ENCODE results near the gene HPCAL1. TPM values are rescaled to one million over a fixed set of nuclear protein-coding genes. Genes with fewer than 3 reads are reported as not detected.
A peak's percentile ranks its signal among the peaks of the same experiment; 100 is the strongest.

The HPCAL1 gene
- total and polyA plus RNA-seq, 8 donors = 58.1 to 108 (median 72.1) TPM

- Histone ChIP-seq H3K9me3 (no peaks in the 10 kb centered on the region), H3K4me3 (no peak overlapping the region), H3K27me3 (no peaks in the 10 kb centered on the region), H3K27ac (no peak overlapping the region), H3K4me1 (peaks cover 11 to 51% of the 10 kb centered on the region in 2 donors), H3K36me3 (peaks cover 0 to 13% of the 10 kb centered on the region in 2 donors)
- intact Hi-C loops (cut with DNase I) = no loop called here
- peak in 1 of 4 donors; percentile 22 for DNase-seq
- no peak for ATAC-seq
- no peak for TF ChIP-seq CTCF (IDR thresholded peaks at IDR 0.05)
These were observed 49.7 kb downstream of the HPCAL1 start for GRCh38 chr2:10352361-10352760.

GRCh38 chr2:10352972-10353371, 50.3 kb downstream of the HPCAL1 start:
- Histone ChIP-seq H3K4me1 (peaks cover 10 to 46% of the 10 kb centered on the region in 2 donors), H3K27me3 (no peaks in the 10 kb centered on the region), H3K4me3 (no peak overlapping the region), H3K9me3 (no peaks in the 10 kb centered on the region), H3K36me3 (peaks cover 0 to 13% of the 10 kb centered on the region in 2 donors), H3K27ac (no peak overlapping the region)
- DNase-seq (peak in 1 of 4 donors; percentile 21), ATAC-seq (no peak)
- intact Hi-C loops (cut with DNase I) = no loop called here
- no peak for TF ChIP-seq CTCF (IDR thresholded peaks at IDR 0.05)

GRCh38 chr2:10353931-10354330, 51.2 kb downstream of the HPCAL1 start:
- intact Hi-C loops (cut with DNase I) = no loop called here
- TF ChIP-seq CTCF (IDR thresholded peaks at IDR 0.05) = no peak
- H3K9me3 ChIP-seq = no peaks in the 10 kb centered on the region
- H3K4me1 ChIP-seq = peaks cover 4 to 36% of the 10 kb centered on the region in 2 donors
- ATAC-seq (no peak), DNase-seq (peak in 1 of 4 donors; percentile 9)
- H3K36me3 ChIP-seq = peaks cover 0 to 21% of the 10 kb centered on the region in 2 donors
- H3K27me3 ChIP-seq = no peaks in the 10 kb centered on the region
- no peak overlapping the region for H3K27ac ChIP-seq
- H3K4me3 ChIP-seq = no peak overlapping the region

DNA sequence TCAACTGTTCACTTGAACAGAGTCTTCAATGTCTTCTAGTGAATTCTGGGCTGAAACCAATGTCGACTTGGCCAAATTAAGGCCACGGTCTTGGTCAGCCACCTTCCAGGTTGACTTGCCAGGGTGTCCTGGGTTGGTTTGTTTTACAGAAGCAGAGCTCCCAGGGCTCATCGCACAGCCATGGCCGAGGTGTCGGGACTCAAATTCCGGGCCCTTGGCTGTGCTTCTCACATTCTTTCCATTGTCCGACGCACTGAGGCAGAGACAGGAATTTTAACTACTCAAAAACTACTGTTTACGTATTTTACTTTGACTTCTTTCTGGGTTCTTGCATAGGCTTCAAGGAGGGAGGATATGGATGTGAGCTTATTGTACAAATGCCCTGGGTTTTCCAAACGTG, 51.7 kb downstream of the HPCAL1 start:
- no peak overlapping the region for H3K27ac ChIP-seq
- peaks cover under 1 to 33% of the 10 kb centered on the region in 2 donors for H3K4me1 ChIP-seq
- DNase-seq = peak in 1 of 4 donors; percentile 6
- H3K9me3 ChIP-seq = no peaks in the 10 kb centered on the region
- TF ChIP-seq CTCF (IDR thresholded peaks at IDR 0.05) = no peak
- no peak for ATAC-seq
- no peak overlapping the region for H3K4me3 ChIP-seq
- peaks cover 0 to 26% of the 10 kb centered on the region in 2 donors for H3K36me3 ChIP-seq
- intact Hi-C loops (cut with DNase I) = no loop called here
- no peaks in the 10 kb centered on the region for H3K27me3 ChIP-seq

DNA sequence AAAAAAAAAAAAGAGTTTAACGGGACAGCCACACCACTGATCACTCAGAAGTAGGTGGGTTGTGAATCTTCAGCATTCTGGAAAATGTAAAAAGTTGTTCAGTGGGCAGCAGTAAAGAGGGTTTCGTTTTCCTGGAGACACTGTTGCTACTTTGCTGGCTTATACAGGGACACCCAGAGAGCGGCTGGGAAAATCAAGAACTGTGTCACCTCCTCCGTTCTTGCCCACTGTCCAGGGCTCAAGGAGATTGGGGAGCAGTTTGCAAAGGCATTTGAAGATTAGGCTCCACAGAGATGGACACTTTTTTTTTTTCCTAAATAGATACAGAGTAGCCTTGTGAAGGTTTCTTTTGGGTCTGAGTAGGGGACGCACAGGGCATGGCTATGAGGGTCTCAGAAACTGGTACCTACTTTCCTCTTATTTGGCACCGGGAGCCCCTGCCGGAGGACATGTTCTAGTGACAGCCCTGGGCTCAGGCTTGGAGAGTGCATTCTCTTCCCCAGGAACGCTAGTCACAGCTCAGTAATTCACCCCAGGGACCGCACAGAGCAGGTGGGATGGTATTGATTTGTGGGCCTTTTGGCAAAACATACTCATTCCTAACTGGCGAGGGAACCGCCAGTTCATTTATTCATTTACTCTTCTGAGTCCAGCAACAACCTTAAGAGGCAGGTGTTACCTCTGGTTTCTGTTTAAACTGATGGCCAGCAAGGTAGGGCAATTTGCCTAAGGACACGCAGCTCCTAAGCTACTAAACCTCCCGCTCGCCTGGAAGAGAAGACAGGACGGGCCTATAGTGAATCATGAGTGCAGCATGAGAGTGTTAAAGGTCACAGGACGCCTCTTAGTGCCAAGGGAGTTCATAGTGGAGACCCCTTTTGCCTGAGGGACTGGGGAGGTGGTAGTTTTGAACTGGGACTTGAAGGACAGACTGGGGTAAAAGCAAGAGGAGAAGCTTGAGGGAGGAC, 53.1 kb downstream of the HPCAL1 start:
- H3K4me1 ChIP-seq = peaks cover 0 to 33% of the 10 kb centered on the region in 2 donors
- peak in 1 of 4 donors; percentile 9 for DNase-seq
- intact Hi-C loops (cut with DNase I) = no loop called here
- TF ChIP-seq CTCF (IDR thresholded peaks at IDR 0.05) = no peak
- ATAC-seq = no peak
- H3K27me3 ChIP-seq = no peaks in the 10 kb centered on the region
- peaks cover 0 to 34% of the 10 kb centered on the region in 2 donors for H3K36me3 ChIP-seq
- H3K4me3 ChIP-seq = no peak overlapping the region
- H3K9me3 ChIP-seq = no peaks in the 10 kb centered on the region
- no peak overlapping the region for H3K27ac ChIP-seq

All from left lung (tissue), 10 donors.